GM19099 (cell line): ENCODE measurements around the gene CYP4F8.

Experiments used
- POLR2A ChIP-seq: IDR thresholded peaks from 3 replicates; pipeline ENCODE4 v1.6.1; 2011; ENCODE audit warnings: low read depth; ENCODE audit not compliant: insufficient read length; ENCODE audit errors: extremely low read depth

The CYP4F8 gene

GRCh38 chr19:15614507-15615379, at the start of gene CYP4F8:
Gene CYP4F8 (plus strand): TSS chr19:15615218. CDS start chr19:15615617, 399 bp downstream.
- TF ChIP-seq POLR2A = no peak

GRCh38 chr19:15570420-15570819, 44.6 kb upstream of the CYP4F8 start:
- no peak for TF ChIP-seq POLR2A

- no peak for TF ChIP-seq POLR2A
Observed at GRCh38 chr19:15575406-15575805, 39.6 kb upstream of the CYP4F8 start.

- TF ChIP-seq POLR2A = no peak
Observed at GRCh38 chr19:15576526-15577156, 38.4 kb upstream of the CYP4F8 start.

GRCh38 chr19:15577184-15577771, 37.7 kb upstream of the CYP4F8 start:
- TF ChIP-seq POLR2A = no peak

GRCh38 chr19:15583346-15583745, 31.7 kb upstream of the CYP4F8 start:
- no peak for TF ChIP-seq POLR2A

GRCh38 chr19:15584095-15584494, 30.9 kb upstream of the CYP4F8 start:
- TF ChIP-seq POLR2A = no peak

GRCh38 chr19:15584541-15585115, 30.4 kb upstream of the CYP4F8 start:
- no peak for TF ChIP-seq POLR2A

GRCh38 chr19:15587663-15588062, 27.4 kb upstream of the CYP4F8 start:
- TF ChIP-seq POLR2A = no peak

- no peak for TF ChIP-seq POLR2A
Observed at GRCh38 chr19:15588265-15588664, 26.8 kb upstream of the CYP4F8 start.

- no peak for TF ChIP-seq POLR2A
Observed at GRCh38 chr19:15589760-15590451, 25.1 kb upstream of the CYP4F8 start.

GRCh38 chr19:15591796-15592195, 23.2 kb upstream of the CYP4F8 start:
- no peak for TF ChIP-seq POLR2A

GRCh38 chr19:15595069-15595468, 19.9 kb upstream of the CYP4F8 start:
- no peak for TF ChIP-seq POLR2A

- no peak for TF ChIP-seq POLR2A
Observed at GRCh38 chr19:15609261-15609660, 5.8 kb upstream of the CYP4F8 start.

GRCh38 chr19:15612342-15612741, 2.7 kb upstream of the CYP4F8 start:
- no peak for TF ChIP-seq POLR2A
